Measurements from ENCODE around the gene MARCHF3. TPM values are rescaled to one million over a fixed set of nuclear protein-coding genes. Genes with fewer than 3 reads are reported as not detected.

Gene MARCHF3
- total RNA-seq, 4 donors from 2014 or later: 1.7 to 13.9 (median 2.5) TPM

DNA sequence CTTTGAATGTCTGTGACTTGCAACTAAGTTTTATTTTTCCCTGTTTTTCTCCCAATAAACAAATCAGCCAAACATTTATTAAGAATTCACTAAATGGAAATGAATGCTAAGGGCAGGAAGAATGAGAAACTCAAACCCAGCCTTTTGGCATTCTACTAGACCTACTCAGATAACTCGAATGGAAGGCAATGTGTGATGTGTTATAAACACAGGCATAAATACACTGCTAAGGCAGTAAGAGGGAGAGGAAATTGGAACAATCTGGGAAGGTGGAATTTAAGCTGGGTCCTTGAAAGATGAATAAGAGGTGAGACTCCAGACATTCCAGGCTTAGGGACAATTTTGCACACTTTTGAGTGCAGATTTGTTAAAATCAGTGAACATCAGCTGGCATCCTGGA lies 34.7 kb downstream of the MARCHF3 start:
- Histone ChIP-seq H3K9me3 (no peaks in the 10 kb centered on the region), H3K36me3 (no peaks in the 10 kb centered on the region), H3K27ac (replicated peaks in 1 of 4) (no peak overlapping the region), H3K4me3 (no peak overlapping the region), H3K27me3 (no peaks in the 10 kb centered on the region), H3K4me1 (peaks cover 0 to 17% (median 2%) of the 10 kb centered on the region in 4 donors)
- intact Hi-C loops (cut with DNase I): no loop called here
- no peak for DNase-seq (ENCODE audit: extremely low spot score)
- 46% methylated on average over 1 of the region's 1 CpG for WGBS
- TF ChIP-seq POLR2AphosphoS5 (IDR thresholded peaks at IDR 0.05) (no peak), EP300 (IDR thresholded peaks at IDR 0.05) (no peak), POLR2A (IDR thresholded peaks at IDR 0.05; ENCODE audit: low read depth) (no peak)
- TF ChIP-seq, protein P1, sequence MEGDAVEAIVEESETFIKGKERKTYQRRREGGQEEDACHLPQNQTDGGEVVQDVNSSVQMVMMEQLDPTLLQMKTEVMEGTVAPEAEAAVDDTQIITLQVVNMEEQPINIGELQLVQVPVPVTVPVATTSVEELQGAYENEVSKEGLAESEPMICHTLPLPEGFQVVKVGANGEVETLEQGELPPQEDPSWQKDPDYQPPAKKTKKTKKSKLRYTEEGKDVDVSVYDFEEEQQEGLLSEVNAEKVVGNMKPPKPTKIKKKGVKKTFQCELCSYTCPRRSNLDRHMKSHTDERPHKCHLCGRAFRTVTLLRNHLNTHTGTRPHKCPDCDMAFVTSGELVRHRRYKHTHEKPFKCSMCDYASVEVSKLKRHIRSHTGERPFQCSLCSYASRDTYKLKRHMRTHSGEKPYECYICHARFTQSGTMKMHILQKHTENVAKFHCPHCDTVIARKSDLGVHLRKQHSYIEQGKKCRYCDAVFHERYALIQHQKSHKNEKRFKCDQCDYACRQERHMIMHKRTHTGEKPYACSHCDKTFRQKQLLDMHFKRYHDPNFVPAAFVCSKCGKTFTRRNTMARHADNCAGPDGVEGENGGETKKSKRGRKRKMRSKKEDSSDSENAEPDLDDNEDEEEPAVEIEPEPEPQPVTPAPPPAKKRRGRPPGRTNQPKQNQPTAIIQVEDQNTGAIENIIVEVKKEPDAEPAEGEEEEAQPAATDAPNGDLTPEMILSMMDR (IDR thresholded peaks at IDR 0.05): no peak

DNA sequence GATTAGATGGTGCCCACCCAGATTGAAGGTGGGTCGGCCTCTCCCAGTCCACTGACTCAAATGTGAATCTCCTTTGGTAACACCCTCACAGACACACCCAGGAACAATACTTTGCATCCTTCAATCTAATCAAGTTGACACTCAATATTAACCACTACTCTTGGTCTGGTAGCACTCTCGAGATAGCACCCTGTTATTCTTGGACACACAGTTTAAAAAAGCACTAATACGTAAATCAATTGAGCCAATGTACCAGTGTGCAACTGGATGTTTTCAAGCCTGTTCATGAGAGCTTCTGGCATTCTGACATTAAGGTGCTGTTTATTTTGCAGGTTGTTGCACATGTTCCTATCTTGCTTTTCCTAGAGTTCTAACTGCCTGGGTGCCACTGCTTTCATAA lies 35.3 kb downstream of the MARCHF3 start:
- intact Hi-C loops (cut with DNase I): no loop called here
- Histone ChIP-seq H3K27ac (replicated peaks in 1 of 4) (no peak overlapping the region), H3K36me3 (no peaks in the 10 kb centered on the region), H3K27me3 (no peaks in the 10 kb centered on the region), H3K4me3 (no peak overlapping the region), H3K4me1 (peaks cover 0 to 17% (median 2%) of the 10 kb centered on the region in 4 donors), H3K9me3 (no peaks in the 10 kb centered on the region)
- TF ChIP-seq POLR2A (IDR thresholded peaks at IDR 0.05; ENCODE audit: low read depth) (no peak), POLR2AphosphoS5 (IDR thresholded peaks at IDR 0.05) (no peak), EP300 (IDR thresholded peaks at IDR 0.05) (no peak)
- TF ChIP-seq, protein P1 (IDR thresholded peaks at IDR 0.05): no peak
- no peak for DNase-seq (ENCODE audit: extremely low spot score)
- 94% methylated on average over 3 of the region's 3 CpGs for WGBS

GRCh38 chr5:126994485-126994884 lies 35.9 kb downstream of the MARCHF3 start:
- H3K36me3 ChIP-seq: no peaks in the 10 kb centered on the region
- no peaks in the 10 kb centered on the region for H3K9me3 ChIP-seq
- no peak overlapping the region for H3K27ac ChIP-seq (replicated peaks in 1 of 4)
- TF ChIP-seq, protein P1 (IDR thresholded peaks at IDR 0.05): no peak
- TF ChIP-seq POLR2AphosphoS5 (IDR thresholded peaks at IDR 0.05): no peak
- no peak for TF ChIP-seq POLR2A (IDR thresholded peaks at IDR 0.05; ENCODE audit: low read depth)
- no peak for TF ChIP-seq EP300 (IDR thresholded peaks at IDR 0.05)
- no peak overlapping the region for H3K4me3 ChIP-seq
- intact Hi-C loops (cut with DNase I): no loop called here
- H3K27me3 ChIP-seq: no peaks in the 10 kb centered on the region
- WGBS: 92% methylated on average over 4 of the region's 4 CpGs
- peaks cover 0 to 17% (median 2%) of the 10 kb centered on the region in 4 donors for H3K4me1 ChIP-seq
- DNase-seq (ENCODE audit: extremely low spot score): no peak

DNA sequence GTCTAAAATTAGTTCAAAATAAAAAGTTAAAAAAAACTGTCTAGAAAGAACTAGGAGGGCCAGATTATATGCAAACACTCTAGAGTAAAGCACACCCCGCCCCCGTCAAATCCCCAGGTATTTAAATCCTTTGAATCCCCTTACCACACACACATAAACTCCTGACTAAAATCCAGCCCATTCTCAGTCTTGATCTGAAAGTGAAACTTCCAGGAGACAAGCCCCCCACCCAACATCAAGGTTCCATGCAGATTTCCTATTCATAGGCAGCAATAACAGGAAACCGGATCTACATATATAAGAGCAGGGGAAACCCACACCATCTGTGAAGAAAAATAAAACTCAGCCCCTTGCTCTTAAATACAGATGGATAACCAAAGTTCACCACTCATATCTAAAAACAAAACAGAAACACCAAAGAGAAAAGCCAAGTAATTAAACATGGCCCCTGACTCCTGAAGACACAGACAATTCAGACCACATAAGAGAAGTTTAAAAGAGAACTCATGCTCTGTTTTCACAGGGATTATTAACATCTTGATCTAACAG lies 42.3 kb downstream of the MARCHF3 start:
- intact Hi-C loops (cut with DNase I): no loop called here
- WGBS: 77% methylated on average over 3 of the region's 3 CpGs
- H3K27me3 ChIP-seq: no peaks in the 10 kb centered on the region
- H3K4me3 ChIP-seq: no peak overlapping the region
- no peak for DNase-seq (ENCODE audit: extremely low spot score)
- TF ChIP-seq POLR2A (IDR thresholded peaks at IDR 0.05; ENCODE audit: low read depth) (no peak), EP300 (IDR thresholded peaks at IDR 0.05) (no peak), POLR2AphosphoS5 (IDR thresholded peaks at IDR 0.05) (no peak)
- TF ChIP-seq, protein P1 (IDR thresholded peaks at IDR 0.05): no peak
- no peaks in the 10 kb centered on the region for H3K36me3 ChIP-seq
- no peak overlapping the region for H3K27ac ChIP-seq (replicated peaks in 1 of 4)
- H3K4me1 ChIP-seq: peaks cover 0 to 26% (median 0%) of the 10 kb centered on the region in 4 donors
- H3K9me3 ChIP-seq: no peaks in the 10 kb centered on the region

All from esophagus muscularis mucosa (tissue), 4 donors.